Measurements from ENCODE around the gene ATP8A2.
"Not testable (repeated sequence)": the region's sequence is repeated elsewhere in the genome, so short reads cannot be mapped to it uniquely, and the experiment has no call there.

The ATP8A2 gene

GRCh38 chr13:25766576-25766975, 394.8 kb downstream of the ATP8A2 start:
- no peak for DNase-seq (ENCODE audit: low read depth in 2 of 2)

- no peak for DNase-seq (ENCODE audit: low read depth in 2 of 2)
Observed at GRCh38 chr13:25766991-25767390, 395.2 kb downstream of the ATP8A2 start.

GRCh38 chr13:25768376-25768775, 396.6 kb downstream of the ATP8A2 start:
- DNase-seq (ENCODE audit: low read depth in 2 of 2) = no peak

- DNase-seq (ENCODE audit: low read depth in 2 of 2) = no peak
Observed at GRCh38 chr13:25768838-25769237, 397.1 kb downstream of the ATP8A2 start.

GRCh38 chr13:25770601-25771000, 398.8 kb downstream of the ATP8A2 start:
- DNase-seq (ENCODE audit: low read depth in 2 of 2) = no peak

GRCh38 chr13:25771202-25771601, 399.4 kb downstream of the ATP8A2 start:
- DNase-seq (ENCODE audit: low read depth in 2 of 2) = no peak

- DNase-seq (ENCODE audit: low read depth in 2 of 2) = no peak
Observed at GRCh38 chr13:25771641-25772478, 400.1 kb downstream of the ATP8A2 start.

- not testable (repeated sequence) for DNase-seq (ENCODE audit: low read depth in 2 of 2)
Observed at GRCh38 chr13:25772534-25772933, 400.8 kb downstream of the ATP8A2 start.

GRCh38 chr13:25774056-25774455, 402.3 kb downstream of the ATP8A2 start:
- not testable (repeated sequence) for DNase-seq (ENCODE audit: low read depth in 2 of 2)

GRCh38 chr13:25775275-25775674, 403.5 kb downstream of the ATP8A2 start:
- DNase-seq (ENCODE audit: low read depth in 2 of 2) = no peak

GRCh38 chr13:25775986-25776385, 404.2 kb downstream of the ATP8A2 start:
- DNase-seq (ENCODE audit: low read depth in 2 of 2) = no peak

GRCh38 chr13:25776722-25777121, 404.9 kb downstream of the ATP8A2 start:
- no peak for DNase-seq (ENCODE audit: low read depth in 2 of 2)

GRCh38 chr13:25777509-25777908, 405.7 kb downstream of the ATP8A2 start:
- DNase-seq (ENCODE audit: low read depth in 2 of 2) = no peak

- DNase-seq (ENCODE audit: low read depth in 2 of 2) = no peak
Observed at GRCh38 chr13:25778365-25778764, 406.6 kb downstream of the ATP8A2 start.

GRCh38 chr13:25778808-25779305, 407.1 kb downstream of the ATP8A2 start:
- no peak for DNase-seq (ENCODE audit: low read depth in 2 of 2)

GRCh38 chr13:25783076-25783475, 411.3 kb downstream of the ATP8A2 start:
- DNase-seq (ENCODE audit: low read depth in 2 of 2) = no peak

GRCh38 chr13:25783601-25784024, 411.8 kb downstream of the ATP8A2 start:
- DNase-seq (ENCODE audit: low read depth in 2 of 2) = no peak

- DNase-seq (ENCODE audit: low read depth in 2 of 2) = no peak
Observed at GRCh38 chr13:25784119-25784518, 412.3 kb downstream of the ATP8A2 start.

- DNase-seq (ENCODE audit: low read depth in 2 of 2) = not testable (repeated sequence)
Observed at GRCh38 chr13:25790137-25790536, 418.4 kb downstream of the ATP8A2 start.

GRCh38 chr13:25795277-25795676, 423.5 kb downstream of the ATP8A2 start:
- DNase-seq (ENCODE audit: low read depth in 2 of 2) = no peak

GRCh38 chr13:25796474-25796873, 424.7 kb downstream of the ATP8A2 start:
- DNase-seq (ENCODE audit: low read depth in 2 of 2) = no peak

GRCh38 chr13:25798998-25799397, 427.2 kb downstream of the ATP8A2 start:
- DNase-seq (ENCODE audit: low read depth in 2 of 2) = no peak

- no peak for DNase-seq (ENCODE audit: low read depth in 2 of 2)
Observed at GRCh38 chr13:25800523-25800922, 428.7 kb downstream of the ATP8A2 start.

Data from activated CD4-positive, alpha-beta T cell treated with anti-CD3 and anti-CD28 coated beads for 24 hours (primary cell).